ENCODE results near the gene FSTL3.

Gene FSTL3

DNA sequence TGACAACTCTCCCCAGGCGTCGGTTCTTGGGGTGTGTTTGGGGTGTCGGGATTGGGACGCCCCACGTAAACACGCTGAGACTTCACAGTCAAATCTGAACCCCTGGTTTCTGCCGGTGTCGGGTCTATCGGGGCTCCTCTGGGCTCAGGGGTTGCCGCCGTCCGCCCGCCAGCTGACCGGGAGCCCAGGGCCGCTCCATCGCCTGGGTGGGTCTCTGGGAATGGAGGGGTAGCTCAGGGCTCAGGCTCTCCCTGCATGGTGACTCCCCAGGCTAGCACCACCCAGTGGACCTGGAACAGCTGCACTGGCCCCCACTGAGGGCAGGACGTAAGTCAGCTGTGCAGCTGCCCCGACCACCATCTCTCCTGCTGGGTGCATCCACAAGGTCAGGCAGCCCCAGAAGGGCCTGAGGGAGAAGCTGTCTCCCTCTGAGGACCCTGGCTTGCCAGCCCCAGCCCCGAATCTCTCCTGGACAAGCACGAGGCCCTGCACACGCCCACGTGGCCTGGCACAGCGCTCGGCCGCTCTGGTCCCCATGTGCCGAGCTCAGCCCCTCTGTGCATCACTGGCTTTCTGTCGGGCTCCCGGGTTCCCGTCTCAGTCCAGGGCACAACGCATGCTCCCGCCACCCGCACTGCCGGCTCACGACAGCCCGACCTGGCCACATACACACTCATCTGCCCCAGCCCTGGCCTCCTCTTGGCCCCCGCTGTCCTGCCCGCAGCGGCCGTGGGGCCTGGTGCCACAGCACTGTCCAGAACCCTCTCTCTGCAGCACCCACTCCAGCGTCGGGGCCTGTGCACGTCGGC is 19.2 kb upstream of the FSTL3 start:
- no peak overlapping the region for H3K4me3 ChIP-seq (ENCODE audit: low read depth, low read length)
- no peak for DNase-seq (ENCODE audit: low read depth)
- TF ChIP-seq CTCF (IDR thresholded peaks at IDR 0.05; ENCODE audit: low read depth, low read length, missing control alignments): no peak
- in situ Hi-C loops (cut with HindIII; ENCODE audit: low sequenced_read_pairs): no loop called here

GRCh38 chr19:657611-658010 is 18.6 kb upstream of the FSTL3 start:
- no peak for DNase-seq (ENCODE audit: low read depth)
- in situ Hi-C loops (cut with HindIII; ENCODE audit: low sequenced_read_pairs): no loop called here
- H3K4me3 ChIP-seq (ENCODE audit: low read depth, low read length): no peak overlapping the region
- no peak for TF ChIP-seq CTCF (IDR thresholded peaks at IDR 0.05; ENCODE audit: low read depth, low read length, missing control alignments)

DNA sequence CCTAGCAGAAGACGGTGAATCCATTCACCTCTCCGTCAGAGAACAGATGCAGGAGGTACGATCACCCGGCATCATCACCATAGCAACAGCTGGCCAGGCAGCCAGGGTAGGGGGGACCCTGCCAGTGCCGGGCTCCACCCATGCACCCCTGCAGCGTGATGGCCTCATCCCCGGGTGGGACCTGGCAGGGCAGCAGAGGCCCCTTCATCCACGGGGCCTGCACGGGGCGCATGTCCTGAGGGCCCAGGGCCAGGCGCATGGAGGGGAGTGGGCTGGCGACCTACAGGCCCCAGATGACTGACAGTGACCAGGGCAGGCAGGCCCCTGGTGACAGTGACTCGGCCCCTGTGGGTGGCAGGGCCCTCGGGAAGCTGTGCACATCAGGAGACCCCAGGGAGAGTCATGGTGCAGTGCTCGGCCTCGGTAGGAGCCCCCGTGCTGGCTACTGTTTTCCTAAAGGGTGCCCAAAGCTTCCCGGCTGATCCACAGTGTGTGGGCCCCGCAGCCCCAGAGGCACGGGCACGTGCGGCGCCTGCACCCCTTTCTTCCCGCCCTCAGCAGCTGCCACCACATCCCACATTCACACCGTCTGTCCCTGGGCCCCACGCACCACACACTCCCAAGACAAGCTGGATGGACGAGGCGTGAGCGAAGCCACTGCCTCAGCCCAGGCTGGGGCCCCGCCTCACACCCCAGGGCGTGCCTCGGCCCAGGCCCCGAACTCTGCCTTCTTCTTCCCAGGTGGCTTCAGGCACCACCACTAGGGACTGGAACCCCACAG is 17.9 kb upstream of the FSTL3 start:
- in situ Hi-C loops (cut with HindIII; ENCODE audit: low sequenced_read_pairs): no loop called here
- H3K4me3 ChIP-seq (ENCODE audit: low read depth, low read length): no peak overlapping the region
- no peak for DNase-seq (ENCODE audit: low read depth)
- TF ChIP-seq CTCF (IDR thresholded peaks at IDR 0.05; ENCODE audit: low read depth, low read length, missing control alignments): no peak

GRCh38 chr19:658916-659839 is 17.0 kb upstream of the FSTL3 start:
- TF ChIP-seq CTCF (IDR thresholded peaks at IDR 0.05; ENCODE audit: low read depth, low read length, missing control alignments): no peak
- in situ Hi-C loops (cut with HindIII; ENCODE audit: low sequenced_read_pairs): no loop called here
- DNase-seq (ENCODE audit: low read depth): no peak
- no peak overlapping the region for H3K4me3 ChIP-seq (ENCODE audit: low read depth, low read length)

DNA sequence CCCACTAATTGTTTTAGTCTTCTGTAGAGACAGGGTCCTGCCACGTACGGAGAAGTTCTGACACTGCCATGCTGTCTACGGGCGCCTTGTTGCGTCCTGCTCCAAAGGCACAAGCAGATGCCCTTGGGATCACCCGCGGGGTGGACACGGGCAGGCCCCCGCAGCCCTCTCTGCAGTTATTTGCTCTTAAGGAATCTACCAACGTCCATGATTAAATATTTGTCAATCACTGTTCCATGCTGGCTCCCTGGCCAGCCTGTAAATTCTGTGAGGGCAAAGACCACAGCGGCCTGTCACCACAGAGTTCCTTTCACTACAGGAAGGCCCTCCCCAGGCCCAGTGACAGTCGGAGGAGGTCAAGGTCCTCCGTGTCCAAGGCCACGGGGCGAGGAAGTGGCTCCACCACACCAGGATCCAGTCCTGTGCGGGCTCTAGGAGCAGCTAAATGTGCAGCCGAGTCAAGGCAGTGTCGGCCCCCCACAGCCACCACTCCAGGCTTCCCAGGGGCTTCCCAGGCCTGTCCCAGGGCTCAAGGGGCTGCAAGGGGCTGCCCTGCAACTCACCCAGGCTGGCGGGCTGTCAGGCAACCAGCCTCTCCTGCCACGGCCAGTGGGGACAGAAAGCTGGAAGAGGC is 15.3 kb upstream of the FSTL3 start:
- TF ChIP-seq CTCF (IDR thresholded peaks at IDR 0.05; ENCODE audit: low read depth, low read length, missing control alignments): no peak
- no peak for DNase-seq (ENCODE audit: low read depth)
- H3K4me3 ChIP-seq (ENCODE audit: low read depth, low read length): peak overlapping the region; percentile 90
- in situ Hi-C loops (cut with HindIII; ENCODE audit: low sequenced_read_pairs): no loop called here

Measured in astrocyte of the cerebellum (primary cell).